Glutamatergic neuron (in vitro differentiated cells): Measurements from ENCODE around the gene TMEM250. TPM values are rescaled to one million over a fixed set of nuclear protein-coding genes. Genes with fewer than 3 reads are reported as not detected.

ENCODE experiments used
- DNase-seq: peaks from one replicate; pipeline ENCODE4 v3.0.0; 2022
- H3K27ac Mint-ChIP-seq: one replicate; pipeline ENCODE4 v1.8.0; 2020; ENCODE audit warnings: mild to moderate bottlenecking, mixed read lengths, inconsistent platforms; ENCODE audit not compliant: unreplicated experiment
- H3K27me3 Mint-ChIP-seq: one replicate; pipeline ENCODE4 v1.8.0; 2020; ENCODE audit warnings: mild to moderate bottlenecking, moderate library complexity, mixed read lengths, inconsistent platforms; ENCODE audit not compliant: unreplicated experiment
- H3K36me3 Mint-ChIP-seq: one replicate; pipeline ENCODE4 v1.8.0; 2020; ENCODE audit warnings: mild to moderate bottlenecking, mixed read lengths, inconsistent platforms; ENCODE audit not compliant: unreplicated experiment
- H3K4me1 Mint-ChIP-seq: one replicate; pipeline ENCODE4 v1.8.0; 2020; ENCODE audit warnings: mild to moderate bottlenecking, low read depth, mixed read lengths, inconsistent platforms; ENCODE audit not compliant: unreplicated experiment
- H3K4me3 Mint-ChIP-seq: one replicate; pipeline ENCODE4 v1.8.0; 2020; ENCODE audit warnings: mild to moderate bottlenecking, mixed read lengths, inconsistent platforms; ENCODE audit not compliant: unreplicated experiment
- H3K9me3 Mint-ChIP-seq: one replicate; pipeline ENCODE4 v1.8.0; 2020; ENCODE audit warnings: mild to moderate bottlenecking, moderate library complexity, mixed read lengths, inconsistent platforms; ENCODE audit not compliant: unreplicated experiment
- total RNA-seq: library from RNA; stranded (reverse); fragmentation: NEBNext Ultra II Directional; extraction: Animal tissue kit (Norgen Biotek cat#: 25700); gene quantifications from one replicate; pipeline ENCODE4 v1.2.1, GENCODE V29; 2021; ENCODE audit not compliant: unreplicated experiment
- TF ChIP-seq, protein P1 (sequence below): fragments of 200-600 bp; sonication (generic); IDR thresholded peaks from one replicate; pipeline ENCODE4 v1.5.0; 2021; ENCODE audit not compliant: partially characterized antibody, unreplicated experiment

Gene TMEM250
- total RNA-seq, 1 donor from 2014 or later = 16.0 TPM

DNA sequence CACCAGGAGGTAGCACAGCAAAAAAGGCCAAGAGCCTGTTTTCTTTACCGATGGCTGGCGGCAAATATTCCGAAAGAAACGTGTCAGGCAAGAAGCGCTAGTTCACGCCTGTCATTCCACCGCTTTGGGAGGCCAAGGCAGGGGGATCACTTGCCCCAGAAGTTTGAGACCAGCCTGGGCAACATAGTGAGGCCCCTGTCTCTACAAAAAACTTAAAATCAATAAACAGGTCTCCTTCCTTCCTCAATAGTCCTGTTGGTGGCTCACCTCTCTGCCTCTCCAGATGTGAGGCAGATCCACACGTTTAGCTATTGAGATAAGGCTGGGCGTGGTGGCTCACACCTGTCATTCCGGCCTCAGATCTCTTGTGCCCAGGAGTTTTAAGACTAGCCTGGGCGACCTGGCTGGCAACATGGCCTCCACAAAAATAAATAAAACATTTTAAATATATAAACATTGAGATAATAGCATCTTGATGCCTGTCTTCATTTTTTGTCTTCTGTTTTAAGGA, 1.3 kb upstream of the TMEM250 start:
- H3K27ac Mint-ChIP-seq = no peak overlapping the region
- peaks cover 5% of the 10 kb centered on the region for H3K27me3 Mint-ChIP-seq
- no peaks in the 10 kb centered on the region for H3K4me1 Mint-ChIP-seq
- no peaks in the 10 kb centered on the region for H3K36me3 Mint-ChIP-seq
- TF ChIP-seq, protein P1, sequence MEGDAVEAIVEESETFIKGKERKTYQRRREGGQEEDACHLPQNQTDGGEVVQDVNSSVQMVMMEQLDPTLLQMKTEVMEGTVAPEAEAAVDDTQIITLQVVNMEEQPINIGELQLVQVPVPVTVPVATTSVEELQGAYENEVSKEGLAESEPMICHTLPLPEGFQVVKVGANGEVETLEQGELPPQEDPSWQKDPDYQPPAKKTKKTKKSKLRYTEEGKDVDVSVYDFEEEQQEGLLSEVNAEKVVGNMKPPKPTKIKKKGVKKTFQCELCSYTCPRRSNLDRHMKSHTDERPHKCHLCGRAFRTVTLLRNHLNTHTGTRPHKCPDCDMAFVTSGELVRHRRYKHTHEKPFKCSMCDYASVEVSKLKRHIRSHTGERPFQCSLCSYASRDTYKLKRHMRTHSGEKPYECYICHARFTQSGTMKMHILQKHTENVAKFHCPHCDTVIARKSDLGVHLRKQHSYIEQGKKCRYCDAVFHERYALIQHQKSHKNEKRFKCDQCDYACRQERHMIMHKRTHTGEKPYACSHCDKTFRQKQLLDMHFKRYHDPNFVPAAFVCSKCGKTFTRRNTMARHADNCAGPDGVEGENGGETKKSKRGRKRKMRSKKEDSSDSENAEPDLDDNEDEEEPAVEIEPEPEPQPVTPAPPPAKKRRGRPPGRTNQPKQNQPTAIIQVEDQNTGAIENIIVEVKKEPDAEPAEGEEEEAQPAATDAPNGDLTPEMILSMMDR = no peak
- no peak for DNase-seq
- no peaks in the 10 kb centered on the region for H3K9me3 Mint-ChIP-seq
- H3K4me3 Mint-ChIP-seq = peak overlapping the region; percentile 63

DNA sequence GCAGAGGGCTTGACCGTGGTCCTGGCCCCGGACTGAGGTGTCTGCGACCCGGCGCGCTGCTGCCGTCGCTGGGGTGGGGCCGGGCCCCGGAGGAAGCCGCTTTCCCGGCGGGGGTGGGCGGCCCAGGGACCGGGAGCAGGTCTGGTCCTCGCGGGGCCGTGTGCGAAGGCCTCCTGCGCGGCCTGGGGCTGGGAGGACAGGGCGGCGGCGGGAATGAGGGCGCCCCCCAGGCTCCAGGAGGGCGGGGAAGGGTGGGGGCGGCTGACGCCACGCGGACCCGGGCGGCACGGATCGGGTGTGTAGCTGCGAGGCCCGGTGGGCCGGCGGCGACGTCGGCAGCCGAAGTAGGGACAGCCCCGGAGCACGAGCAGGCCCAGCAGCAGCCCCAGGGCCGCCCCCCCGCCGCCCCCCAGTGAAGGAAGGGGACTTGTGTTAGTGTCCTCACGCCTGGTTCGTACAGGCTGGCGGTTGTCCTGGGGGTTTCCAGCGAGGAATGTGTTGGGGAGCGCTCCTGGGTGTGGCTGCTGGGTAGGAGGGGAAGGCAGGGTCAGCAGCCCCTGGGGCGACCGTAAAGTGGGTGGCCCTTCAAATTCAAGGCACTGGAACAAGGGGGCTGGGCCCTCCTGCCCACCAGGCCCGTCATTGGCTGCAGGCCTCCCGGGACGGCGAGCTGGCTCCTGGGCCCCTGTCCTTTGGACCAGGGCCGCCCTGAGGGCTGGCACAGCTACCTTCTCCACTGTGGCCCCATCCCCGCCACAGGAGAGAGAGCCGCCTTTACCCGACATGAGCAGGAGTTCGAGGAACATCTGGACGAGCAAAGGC, 597 bp upstream of the TMEM250 start:
- Mint-ChIP-seq H3K9me3 (no peaks in the 10 kb centered on the region), H3K27ac (no peak overlapping the region), H3K4me1 (no peaks in the 10 kb centered on the region), H3K4me3 (peak overlapping the region; percentile 63), H3K27me3 (peaks cover 5% of the 10 kb centered on the region), H3K36me3 (no peaks in the 10 kb centered on the region)
- TF ChIP-seq, protein P1 = no peak
- DNase-seq = no peak

DNA sequence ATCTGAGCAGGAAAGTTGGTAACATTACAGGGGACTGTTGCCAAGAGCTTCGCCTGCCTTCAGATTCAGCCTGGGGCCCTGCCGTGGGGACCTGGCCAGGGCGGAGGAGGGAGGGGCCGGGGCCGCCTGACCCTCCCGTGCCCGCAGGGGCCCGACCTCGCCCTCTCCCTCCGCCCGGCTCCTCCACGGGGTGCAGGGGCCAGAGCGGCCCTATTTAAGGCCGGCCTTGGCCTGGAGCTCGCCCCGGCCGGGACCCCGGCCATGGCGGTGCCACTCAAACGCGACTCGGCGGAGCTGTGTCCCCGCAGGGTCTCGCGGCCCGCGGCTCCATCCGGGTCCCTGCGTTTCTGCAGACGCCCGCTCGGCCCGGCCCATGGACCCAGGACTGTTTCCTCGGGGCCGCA, 757 bp downstream of the TMEM250 start:
- H3K4me1 Mint-ChIP-seq = no peaks in the 10 kb centered on the region
- H3K27me3 Mint-ChIP-seq = peaks cover 2% of the 10 kb centered on the region
- DNase-seq = no peak
- peak overlapping the region; percentile 75 for H3K27ac Mint-ChIP-seq
- no peaks in the 10 kb centered on the region for H3K9me3 Mint-ChIP-seq
- TF ChIP-seq, protein P1 = no peak
- H3K36me3 Mint-ChIP-seq = no peaks in the 10 kb centered on the region
- H3K4me3 Mint-ChIP-seq = peak overlapping the region; percentile 79

DNA sequence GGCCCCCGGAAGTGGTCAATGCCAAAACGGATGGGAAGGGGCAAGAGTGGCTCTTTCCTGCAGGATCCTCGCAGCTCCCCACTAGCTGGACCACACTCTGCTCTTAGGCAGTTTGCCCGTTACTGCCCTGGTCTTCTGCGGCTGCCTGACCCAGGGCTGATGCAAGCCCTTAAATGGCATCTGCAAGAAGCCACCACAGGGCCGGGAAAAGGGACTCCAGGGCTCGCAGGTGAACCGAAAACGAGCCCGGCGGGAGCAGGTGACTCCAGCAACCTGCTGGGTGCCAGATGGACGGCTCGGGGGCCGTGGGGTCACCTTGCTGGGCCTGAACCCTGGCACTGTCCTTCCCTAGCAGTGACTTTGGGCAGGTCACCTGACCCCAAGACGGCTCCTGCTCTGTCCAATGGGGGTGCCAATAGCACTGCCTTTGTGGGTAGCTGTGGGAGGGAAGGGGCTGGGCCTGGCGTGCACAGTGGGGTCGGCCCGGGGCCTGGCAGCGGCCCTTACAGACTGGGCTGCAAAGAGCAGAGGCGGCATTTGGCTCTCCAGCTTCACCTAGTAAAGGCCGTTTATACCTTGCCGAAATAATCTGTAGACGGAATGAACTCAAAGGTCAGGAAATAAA, 1.3 kb downstream of the TMEM250 start:
- TF ChIP-seq, protein P1 = no peak
- Mint-ChIP-seq H3K4me1 (no peaks in the 10 kb centered on the region), H3K36me3 (no peaks in the 10 kb centered on the region), H3K27ac (peak overlapping the region; percentile 75), H3K27me3 (peaks cover under 1% of the 10 kb centered on the region), H3K4me3 (peak overlapping the region; percentile 79), H3K9me3 (no peaks in the 10 kb centered on the region)
- no peak for DNase-seq
